K562 (cell line): ENCODE results near the gene ZCCHC24. TPM values are rescaled to one million over a fixed set of nuclear protein-coding genes. Genes with fewer than 3 reads are reported as not detected.
A peak's percentile ranks its signal among the peaks of the same experiment; 100 is the strongest.

ENCODE experiments used
- CBFA2T2 ChIP-seq: fragments of 450-650 bp; conservative IDR thresholded peaks from 2 replicates; pipeline ENCODE4 v1.6.1; 2017; ENCODE audit warnings: mild to moderate bottlenecking
- CEBPB ChIP-seq: fragments of 450-650 bp; IDR thresholded peaks from 2 replicates; pipeline ENCODE4 v1.6.1; 2016; ENCODE audit warnings: missing genetic modification characterization, missing compliant biosample characterization
- CREM ChIP-seq: IDR thresholded peaks from 2 replicates; pipeline ENCODE4 v1.6.1; 2014; ENCODE audit warnings: antibody characterized with exemption, low read depth
- FIP1L1 ChIP-seq: fragments of 200-400 bp; formaldehyde crosslinking; IDR thresholded peaks from 2 replicates; pipeline ENCODE4 v1.6.1; 2018; ENCODE audit warnings: mild to moderate bottlenecking, low read depth, low read length; ENCODE audit not compliant: poor library complexity, severe bottlenecking
- FOXK1 ChIP-seq: sonication (generic); formaldehyde crosslinking; IDR thresholded peaks from 2 replicates; pipeline ENCODE4 v1.8.0; 2022; ENCODE audit warnings: missing genetic modification reagents, mild to moderate bottlenecking, borderline replicate concordance
- MYNN ChIP-seq, 2 experiments: sonication (generic); formaldehyde crosslinking in 1 of 2; IDR thresholded peaks; 2 replicates each; pipeline versions ENCODE4 v1.5.0 to v1.6.1; 2016 to 2020; ENCODE audit warnings: antibody characterized with exemption in 1 of 2, missing genetic modification reagents in 1 of 2
- NFIX ChIP-seq: fragments of 250-450 bp; sonication (Bioruptor Pico); IDR thresholded peaks from 2 replicates; pipeline ENCODE4 v1.4.0; 2020; ENCODE audit warnings: low read depth, mild to moderate bottlenecking, moderate library complexity
- NR2F6 ChIP-seq: fragments of 450-650 bp; formaldehyde crosslinking; IDR thresholded peaks from 2 replicates; pipeline ENCODE4 v1.4.0; 2020; ENCODE audit warnings: mild to moderate bottlenecking
- PCBP1 ChIP-seq: fragments of 200-400 bp; formaldehyde crosslinking; IDR thresholded peaks from 2 replicates; pipeline ENCODE4 v1.6.1; 2018; ENCODE audit warnings: mild to moderate bottlenecking, low read depth, low read length; ENCODE audit not compliant: poor library complexity, severe bottlenecking
- PHB ChIP-seq: fragments of 250-450 bp; sonication (Bioruptor Pico); IDR thresholded peaks from 2 replicates; pipeline ENCODE4 v1.5.0; 2021
- POLR2AphosphoS5 ChIP-seq: IDR thresholded peaks from 2 replicates; pipeline ENCODE4 v1.6.1; 2011; ENCODE audit warnings: mild to moderate bottlenecking, low read depth, low read length, moderate library complexity; ENCODE audit not compliant: control insufficient read depth, insufficient read depth
- RAD21 ChIP-seq, 2 experiments: fragments of 250-450 bp in 1 of 2; fragments of 450-650 bp in 1 of 2; sonication (Bioruptor Pico) in 1 of 2; formaldehyde crosslinking in 1 of 2; IDR thresholded peaks in 1 of 2; conservative IDR thresholded peaks in 1 of 2; 2 replicates each; pipeline versions ENCODE4 v1.4.0 to v1.8.0; 2020 to 2022; ENCODE audit warnings: mild to moderate bottlenecking in 2 of 2, moderate library complexity in 1 of 2
- SRSF3 ChIP-seq: fragments of 200-400 bp; formaldehyde crosslinking; IDR thresholded peaks from 2 replicates; pipeline ENCODE4 v1.6.1; 2016; ENCODE audit warnings: mild to moderate bottlenecking, low read length, moderate library complexity; ENCODE audit not compliant: insufficient read depth
- TOE1 ChIP-seq, 2 experiments: fragments of 450-650 bp in 1 of 2; sonication (generic) in 1 of 2; formaldehyde crosslinking in 1 of 2; IDR thresholded peaks; 2 replicates each; pipeline versions ENCODE4 v1.7.1 to v1.8.0; 2016 to 2022; ENCODE audit warnings: borderline replicate concordance in 2 of 2, mild to moderate bottlenecking in 2 of 2, antibody characterized with exemption in 1 of 2, inconsistent platforms in 1 of 2, low read depth in 1 of 2, missing genetic modification reagents in 1 of 2, moderate library complexity in 1 of 2
- ZNF23 ChIP-seq: fragments of 250-450 bp; sonication (Bioruptor Pico); IDR thresholded peaks from 2 replicates; pipeline ENCODE4 v1.4.0; 2020; ENCODE audit warnings: mild to moderate bottlenecking
- ZNF707 ChIP-seq: fragments of 250-450 bp; sonication (Bioruptor Pico); conservative IDR thresholded peaks from 2 replicates; pipeline ENCODE4 v1.8.0; 2022; ENCODE audit warnings: inconsistent platforms, mild to moderate bottlenecking, moderate library complexity
- polyA plus RNA-seq, 8 experiments: library from polyadenylated mRNA; depleted of rRNA in 4 of 8; stranded (reverse) in 5 of 8; unstranded in 3 of 8; fragments of >200 nt; fragmentation: Nextera tagmentation in 2 of 8; fragmentation: Illumina TruSeq in 1 of 8; extraction: Ambion mirVana in 2 of 8; extraction: Trizol in 1 of 8; gene quantifications; 2 replicates each; pipeline versions ENCODE4 v1.2.1 to v1.2.3, GENCODE V29; 2011 to 2014; ENCODE audit warnings: inconsistent platforms in 1 of 8, missing spikeins in 1 of 8
- total RNA-seq, 7 experiments: library from RNA; depleted of rRNA in 6 of 7; stranded (reverse); fragments of >200 nt in 6 of 7; fragmentation: Illumina TruSeq in 2 of 7; extraction: Trizol in 2 of 7; gene quantifications; 2 replicates each; pipeline versions ENCODE4 v1.2.1 to v1.2.3, GENCODE V29; 2011 to 2021; ENCODE audit warnings: low replicate concordance in 1 of 7
- TF ChIP-seq, protein P1 (sequence below): fragments of 250-450 bp; sonication (Bioruptor Pico); IDR thresholded peaks from 2 replicates; pipeline ENCODE4 v1.8.0; 2022; ENCODE audit warnings: inconsistent platforms, mild to moderate bottlenecking, moderate library complexity, borderline replicate concordance
- TF ChIP-seq, protein P2 (sequence below): sonication (generic); formaldehyde crosslinking; IDR thresholded peaks from 2 replicates; pipeline ENCODE4 v1.8.0; 2022; ENCODE audit warnings: mild to moderate bottlenecking, missing genetic modification reagents
- TF ChIP-seq, protein P3 (sequence below): conservative IDR thresholded peaks from 2 replicates; pipeline ENCODE4 v1.6.1; 2011; ENCODE audit warnings: low read depth, mild to moderate bottlenecking, low read length; ENCODE audit not compliant: control insufficient read depth

The ZCCHC24 gene
- total and polyA plus RNA-seq, 9 of the 15 experiments (the other 6 are each of a cell fraction or from before 2014, with no cell fraction given): 0.84 to 11.0 (median 4.6) TPM

DNA sequence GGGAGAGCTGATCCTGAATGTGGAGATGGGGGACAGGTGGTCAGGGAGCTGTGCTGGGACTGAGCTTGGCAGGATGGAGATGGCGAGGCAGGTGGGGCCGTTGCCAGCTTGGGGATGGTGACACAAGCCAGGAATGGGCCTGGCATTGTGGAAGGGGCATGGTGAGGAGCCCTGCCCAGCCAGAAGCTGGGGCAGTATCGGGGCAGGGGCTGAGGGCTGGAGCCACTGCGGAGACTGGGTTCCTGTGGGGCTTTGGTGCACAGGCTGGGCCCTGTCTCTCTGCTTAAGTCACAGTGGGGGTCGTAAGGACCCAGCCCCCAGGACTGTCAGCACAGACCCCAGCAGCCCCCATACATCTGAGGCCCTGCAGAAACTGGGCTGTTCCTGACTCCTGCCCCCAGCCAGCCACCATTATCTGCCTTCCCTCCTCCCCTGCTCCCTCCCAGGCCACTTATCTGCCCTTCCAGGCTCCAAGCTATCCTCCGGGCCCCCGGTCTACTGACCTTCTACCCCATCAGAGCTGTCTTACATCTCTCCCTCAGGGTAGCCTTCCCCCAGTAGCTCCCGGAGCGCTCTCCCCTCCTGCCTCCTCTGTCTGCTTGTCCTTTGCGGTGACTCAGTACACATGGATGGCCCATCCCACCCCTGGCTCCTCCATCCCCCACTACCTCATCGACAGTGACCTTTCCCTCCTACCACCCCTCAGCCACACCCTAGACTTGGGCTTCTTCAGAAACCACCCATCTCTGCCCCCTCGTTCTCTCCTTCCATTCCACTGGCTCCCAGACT is 54.0 kb downstream of the ZCCHC24 start (continued):
- TF ChIP-seq, protein P1, sequence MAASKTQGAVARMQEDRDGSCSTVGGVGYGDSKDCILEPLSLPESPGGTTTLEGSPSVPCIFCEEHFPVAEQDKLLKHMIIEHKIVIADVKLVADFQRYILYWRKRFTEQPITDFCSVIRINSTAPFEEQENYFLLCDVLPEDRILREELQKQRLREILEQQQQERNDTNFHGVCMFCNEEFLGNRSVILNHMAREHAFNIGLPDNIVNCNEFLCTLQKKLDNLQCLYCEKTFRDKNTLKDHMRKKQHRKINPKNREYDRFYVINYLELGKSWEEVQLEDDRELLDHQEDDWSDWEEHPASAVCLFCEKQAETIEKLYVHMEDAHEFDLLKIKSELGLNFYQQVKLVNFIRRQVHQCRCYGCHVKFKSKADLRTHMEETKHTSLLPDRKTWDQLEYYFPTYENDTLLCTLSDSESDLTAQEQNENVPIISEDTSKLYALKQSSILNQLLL (CRISPR knock-in tag): no peak
- TF ChIP-seq, protein P2, sequence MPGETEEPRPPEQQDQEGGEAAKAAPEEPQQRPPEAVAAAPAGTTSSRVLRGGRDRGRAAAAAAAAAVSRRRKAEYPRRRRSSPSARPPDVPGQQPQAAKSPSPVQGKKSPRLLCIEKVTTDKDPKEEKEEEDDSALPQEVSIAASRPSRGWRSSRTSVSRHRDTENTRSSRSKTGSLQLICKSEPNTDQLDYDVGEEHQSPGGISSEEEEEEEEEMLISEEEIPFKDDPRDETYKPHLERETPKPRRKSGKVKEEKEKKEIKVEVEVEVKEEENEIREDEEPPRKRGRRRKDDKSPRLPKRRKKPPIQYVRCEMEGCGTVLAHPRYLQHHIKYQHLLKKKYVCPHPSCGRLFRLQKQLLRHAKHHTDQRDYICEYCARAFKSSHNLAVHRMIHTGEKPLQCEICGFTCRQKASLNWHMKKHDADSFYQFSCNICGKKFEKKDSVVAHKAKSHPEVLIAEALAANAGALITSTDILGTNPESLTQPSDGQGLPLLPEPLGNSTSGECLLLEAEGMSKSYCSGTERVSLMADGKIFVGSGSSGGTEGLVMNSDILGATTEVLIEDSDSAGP: 0 out of 2 replicates have a peak, but pooled peaks have one; percentile 30
- TF ChIP-seq POLR2AphosphoS5 (peak; percentile 86), FIP1L1 (no peak), RAD21 (CRISPR knock-in tag; conservative IDR thresholded peaks at IDR 0.05 in 1 of 2, IDR thresholded peaks at IDR 0.05 in 1 of 2) (peak in 1 of 2 experiments; percentile 18; a peak in 1 of 4 replicates), MYNN (IDR thresholded peaks at IDR 0.05) (0 out of 2 replicates have a peak, but pooled peaks have one; percentile 63), MYNN (CRISPR knock-in tag; IDR thresholded peaks at IDR 0.05) (no peak), ZNF707 (CRISPR knock-in tag) (no peak), PCBP1 (no peak), CREM (0 out of 2 replicates have a peak, but pooled peaks have one; percentile 16), CBFA2T2 (peak; percentile 90), ZNF23 (no peak), PHB (CRISPR knock-in tag) (no peak), SRSF3 (no peak), NFIX (CRISPR knock-in tag) (no peak), NR2F6 (CRISPR knock-in tag) (no peak), FOXK1 (CRISPR knock-in tag) (peak; percentile 19; the same call in 1 of the 2 replicates), CEBPB (no peak), TOE1 (IDR thresholded peaks at IDR 0.05; ENCODE audit: borderline replicate concordance) (peak; percentile 28; the same call in 1 of the 2 replicates), TOE1 (CRISPR knock-in tag; IDR thresholded peaks at IDR 0.05; ENCODE audit: borderline replicate concordance, low read depth) (no peak)
- TF ChIP-seq, protein P3, sequence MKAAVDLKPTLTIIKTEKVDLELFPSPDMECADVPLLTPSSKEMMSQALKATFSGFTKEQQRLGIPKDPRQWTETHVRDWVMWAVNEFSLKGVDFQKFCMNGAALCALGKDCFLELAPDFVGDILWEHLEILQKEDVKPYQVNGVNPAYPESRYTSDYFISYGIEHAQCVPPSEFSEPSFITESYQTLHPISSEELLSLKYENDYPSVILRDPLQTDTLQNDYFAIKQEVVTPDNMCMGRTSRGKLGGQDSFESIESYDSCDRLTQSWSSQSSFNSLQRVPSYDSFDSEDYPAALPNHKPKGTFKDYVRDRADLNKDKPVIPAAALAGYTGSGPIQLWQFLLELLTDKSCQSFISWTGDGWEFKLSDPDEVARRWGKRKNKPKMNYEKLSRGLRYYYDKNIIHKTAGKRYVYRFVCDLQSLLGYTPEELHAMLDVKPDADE: peak; percentile 58; the same call in 1 of the 2 replicates
